Inferior parietal cortex (tissue), 1 donor: ENCODE data around the gene ZNF575.

Experiments used
- DNase-seq: peaks from one replicate; pipeline ENCODE4 v3.0.0-alpha.2; 2016; ENCODE audit errors: extremely low spot score

The ZNF575 gene

GRCh38 chr19:43574424-43575155 lies 41.6 kb downstream of the ZNF575 start:
- DNase-seq: no peak

DNA sequence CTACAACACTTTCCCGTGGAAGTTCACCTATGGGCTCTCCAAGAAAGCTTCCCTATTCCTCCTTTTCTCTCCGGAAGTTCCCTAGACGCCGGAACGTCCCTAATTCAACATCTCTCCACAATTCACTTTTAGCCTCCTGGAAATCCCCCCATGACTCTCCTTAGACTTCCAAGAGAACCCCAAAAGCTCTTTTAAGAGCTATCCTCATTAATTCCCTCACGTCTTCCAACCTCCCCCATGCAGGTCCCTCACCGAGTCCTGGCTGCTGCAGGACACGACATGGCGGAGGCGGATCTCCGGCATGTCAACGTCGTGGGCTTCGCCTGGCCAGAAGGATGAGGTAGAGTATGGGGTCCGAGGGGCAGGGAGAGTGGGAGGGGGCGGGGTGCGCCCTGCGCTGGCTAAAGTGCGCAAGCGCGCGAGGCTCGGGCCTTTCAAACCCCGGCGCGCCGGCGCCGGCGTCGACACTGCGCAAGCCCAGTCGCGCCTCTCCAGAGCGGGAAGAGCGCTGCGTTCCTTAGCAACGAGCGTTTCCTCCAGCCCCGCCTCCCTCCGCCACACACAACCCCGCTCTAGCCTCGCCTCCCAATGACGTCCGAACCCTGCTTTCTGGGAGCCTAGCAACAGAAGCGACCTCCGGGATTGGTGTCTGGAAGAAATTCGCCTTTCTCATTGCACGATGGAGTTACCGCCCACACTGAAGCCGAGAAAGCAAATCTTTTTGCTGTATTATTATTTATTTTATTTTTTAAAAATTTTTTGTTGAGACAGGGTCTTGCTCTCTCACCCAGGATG lies 42.4 kb downstream of the ZNF575 start, which contains the start of the genes PINLYP and XRCC1:
PINLYP (plus strand) TSS at position 646 of the 795 bp plus-strand sequence. CDS start 1,391 bp downstream, outside the sequence.
XRCC1 (minus strand) TSS at position 372 of the 795 bp plus-strand sequence; CDS start at position 303, 69 bp downstream.
- peak; percentile 97 for DNase-seq

DNA sequence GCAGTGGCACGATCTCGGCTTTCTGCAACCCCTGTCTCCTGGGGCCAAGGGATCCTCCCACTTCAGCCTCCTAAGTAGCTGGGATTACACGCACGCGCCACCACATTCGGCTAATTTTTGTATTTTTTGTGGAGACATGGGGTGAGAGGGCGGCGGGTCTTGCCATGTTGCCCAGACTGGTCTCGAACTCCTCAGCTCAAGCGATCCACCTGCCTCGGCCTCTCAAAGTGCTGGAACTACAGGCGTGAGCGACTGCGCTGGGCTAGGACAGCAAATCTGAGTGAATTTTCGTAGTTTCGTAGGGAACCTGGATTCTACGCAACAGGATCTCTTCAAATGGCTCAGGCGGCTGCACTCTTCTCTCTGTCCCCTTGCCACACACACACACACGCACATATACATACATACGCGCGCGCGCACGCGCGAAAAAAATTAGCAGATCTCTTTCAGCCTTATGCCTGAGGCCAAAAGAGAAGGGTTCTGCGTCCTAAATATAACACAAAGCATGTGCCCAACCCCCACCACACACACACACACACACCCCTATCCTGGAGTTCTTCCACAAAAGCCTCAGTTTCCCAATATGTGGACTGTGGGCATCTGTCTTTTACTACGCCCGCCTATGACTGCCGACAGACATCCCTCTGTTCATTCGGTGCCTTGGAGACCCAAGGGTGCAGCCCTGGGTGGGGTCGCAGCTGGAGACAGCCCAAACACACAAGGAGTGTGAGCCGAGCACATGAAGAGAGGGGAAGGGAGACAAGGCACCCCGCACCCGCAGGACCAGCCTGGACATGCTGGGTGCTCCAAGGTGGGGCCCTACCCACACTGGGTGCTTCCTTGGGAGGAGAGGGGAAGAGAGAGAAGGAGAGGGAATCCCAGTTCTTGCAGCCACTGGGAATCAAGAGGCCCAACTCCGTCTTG lies 43.2 kb downstream of the ZNF575 start:
- no peak for DNase-seq

GRCh38 chr19:43578787-43579186 lies 45.8 kb downstream of the ZNF575 start:
- DNase-seq: no peak

DNA sequence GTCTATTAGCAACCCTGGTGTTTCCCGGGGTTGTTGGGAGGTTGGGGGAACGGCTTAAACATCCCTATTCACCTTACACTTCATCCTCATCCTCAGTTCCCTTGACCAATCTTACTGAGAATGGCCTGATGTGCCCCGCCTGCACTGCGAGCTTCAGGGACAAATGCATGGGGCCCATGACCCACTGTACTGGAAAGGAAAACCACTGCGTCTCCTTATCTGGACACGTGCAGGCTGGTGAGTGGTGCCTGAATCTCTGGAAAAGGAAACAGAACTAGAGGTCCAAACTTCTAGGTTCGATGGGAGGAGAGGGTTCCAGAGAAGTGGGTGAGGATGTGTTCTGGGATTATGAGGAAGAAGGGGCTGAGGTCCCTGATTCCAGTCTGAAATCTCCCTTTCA lies 48.5 kb downstream of the ZNF575 start:
- DNase-seq: no peak

DNA sequence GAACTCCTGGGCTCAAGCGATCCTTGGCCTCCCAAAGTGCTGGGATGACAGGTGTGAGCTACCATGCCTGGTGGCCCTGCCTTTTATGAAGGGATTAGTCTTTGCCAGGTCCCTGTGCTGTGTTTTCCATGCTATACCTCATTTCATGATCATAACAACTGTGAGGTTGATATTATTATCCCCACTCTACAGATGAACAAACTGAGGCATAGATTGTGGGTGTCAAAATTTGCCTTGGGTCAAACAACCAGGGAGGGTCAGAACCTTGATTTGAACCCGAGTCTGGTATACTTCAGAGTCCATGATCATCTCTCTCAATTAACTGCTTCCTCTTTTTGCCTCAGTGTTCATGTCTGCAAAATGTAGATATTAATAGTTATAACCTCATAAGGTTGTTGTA lies 49.5 kb downstream of the ZNF575 start:
- no peak for DNase-seq

- DNase-seq: no peak
Observed at GRCh38 chr19:43584484-43584883, 51.5 kb downstream of the ZNF575 start.
